Subcutaneous abdominal adipose tissue (tissue), 5 donors: ENCODE measurements around the gene RB1.
A peak's percentile ranks its signal among the peaks of the same experiment; 100 is the strongest.

ENCODE experiments used
- H3K27ac ChIP-seq: one replicate; pipeline ENCODE4 v1.7.0; 2013; ENCODE audit warnings: low read depth, mild to moderate bottlenecking, inconsistent platforms, low read length, moderate library complexity
- H3K27me3 ChIP-seq, 5 donors: one replicate each; pipeline ENCODE4 v1.7.0; 2013; ENCODE audit warnings: low read length in 5 of 5, inconsistent platforms in 1 of 5; ENCODE audit not compliant: control insufficient read depth in 5 of 5, insufficient read depth in 4 of 5
- H3K36me3 ChIP-seq, 5 donors: one replicate each; pipeline ENCODE4 v1.7.0; 2013; ENCODE audit warnings: low read length in 5 of 5; ENCODE audit not compliant: control insufficient read depth in 5 of 5, insufficient read depth in 5 of 5
- H3K4me1 ChIP-seq, 5 donors: one replicate each; pipeline ENCODE4 v1.7.0; 2013; ENCODE audit warnings: low read length in 5 of 5, mild to moderate bottlenecking in 3 of 5, moderate library complexity in 1 of 5; ENCODE audit not compliant: control insufficient read depth in 5 of 5, insufficient read depth in 5 of 5
- H3K4me3 ChIP-seq, 5 donors: one replicate each; pipeline ENCODE4 v1.7.0; 2013; ENCODE audit warnings: low read length in 5 of 5, low read depth in 1 of 5
- H3K9ac ChIP-seq, 5 donors: one replicate each; pipeline ENCODE4 v1.7.0; 2013; ENCODE audit warnings: low read length in 5 of 5, mild to moderate bottlenecking in 4 of 5, moderate library complexity in 3 of 5
- H3K9me3 ChIP-seq, 5 donors: one replicate each; pipeline ENCODE4 v1.7.0; 2013; ENCODE audit warnings: low read length in 5 of 5; ENCODE audit not compliant: control insufficient read depth in 5 of 5
- donor health status: healthy.
- donor health status: healthy.
- donor health status: healthy.
- donor health status: healthy.
- donor health status: healthy.

Gene RB1

DNA sequence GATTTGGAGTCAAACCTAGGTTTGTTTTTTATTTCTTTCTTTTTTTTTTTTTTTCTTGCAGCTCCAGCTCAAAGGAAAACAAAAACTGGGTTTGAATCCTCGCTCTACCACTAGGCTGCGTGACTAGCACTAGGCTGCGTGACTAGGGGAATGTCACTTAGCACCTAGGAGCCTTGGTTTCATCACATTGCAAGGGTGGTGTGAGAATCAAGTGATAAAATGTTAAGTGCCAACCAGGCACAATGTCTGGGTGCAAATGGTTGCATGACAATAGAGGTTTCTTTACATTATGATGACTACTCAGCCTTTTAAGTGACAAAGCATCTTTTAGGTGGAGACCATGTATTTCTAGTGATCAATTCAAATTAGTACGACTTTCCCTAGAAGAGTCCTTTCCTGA lies 201.5 kb downstream of the RB1 start:
- peaks cover 2 to 55% (median 30%) of the 10 kb centered on the region in 5 donors for H3K4me1 ChIP-seq
- H3K27me3 ChIP-seq = no peaks in the 10 kb centered on the region
- H3K9me3 ChIP-seq = no peaks in the 10 kb centered on the region
- peak overlapping the region; percentile 80 for H3K27ac ChIP-seq
- H3K36me3 ChIP-seq = peaks cover 0 to 14% (median 6%) of the 10 kb centered on the region in 5 donors
- H3K9ac ChIP-seq = peak overlapping the region in 2 of 5 donors; percentile 7 to 25
- no peak overlapping the region for H3K4me3 ChIP-seq

DNA sequence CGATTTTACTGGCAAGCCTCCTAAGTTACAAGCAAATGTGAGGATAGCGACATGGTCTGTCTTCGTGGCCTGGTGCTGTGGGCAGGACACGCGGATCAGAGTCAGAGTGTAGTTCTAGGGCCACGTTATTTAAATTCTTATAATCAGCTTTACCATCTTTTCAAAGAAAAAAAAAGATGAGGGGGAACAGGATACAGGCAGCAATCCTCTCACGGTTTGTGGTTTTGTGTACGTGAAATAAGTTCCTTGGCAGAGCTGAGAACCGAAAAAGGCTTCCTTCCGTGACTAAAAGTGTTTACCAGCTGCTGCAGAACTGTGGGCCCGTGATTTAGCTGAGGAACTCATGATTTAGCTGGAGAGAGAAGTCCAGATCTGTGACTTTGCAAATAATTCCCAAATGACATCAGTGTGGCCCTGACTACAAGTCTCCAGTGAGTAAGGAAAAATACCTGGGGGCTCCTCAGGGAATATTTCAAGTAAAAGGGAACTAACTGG lies 202.1 kb downstream of the RB1 start:
- peaks cover 2 to 58% (median 29%) of the 10 kb centered on the region in 5 donors for H3K4me1 ChIP-seq
- no peaks in the 10 kb centered on the region for H3K27me3 ChIP-seq
- H3K9ac ChIP-seq = peak overlapping the region in 3 of 5 donors; percentile 25 to 57 (median 56)
- no peaks in the 10 kb centered on the region for H3K9me3 ChIP-seq
- peak overlapping the region; percentile 80 for H3K27ac ChIP-seq
- H3K36me3 ChIP-seq = peaks cover 0 to 13% (median 6%) of the 10 kb centered on the region in 5 donors
- peak overlapping the region in 3 of 5 donors; percentile 12 to 32 (median 18) for H3K4me3 ChIP-seq

DNA sequence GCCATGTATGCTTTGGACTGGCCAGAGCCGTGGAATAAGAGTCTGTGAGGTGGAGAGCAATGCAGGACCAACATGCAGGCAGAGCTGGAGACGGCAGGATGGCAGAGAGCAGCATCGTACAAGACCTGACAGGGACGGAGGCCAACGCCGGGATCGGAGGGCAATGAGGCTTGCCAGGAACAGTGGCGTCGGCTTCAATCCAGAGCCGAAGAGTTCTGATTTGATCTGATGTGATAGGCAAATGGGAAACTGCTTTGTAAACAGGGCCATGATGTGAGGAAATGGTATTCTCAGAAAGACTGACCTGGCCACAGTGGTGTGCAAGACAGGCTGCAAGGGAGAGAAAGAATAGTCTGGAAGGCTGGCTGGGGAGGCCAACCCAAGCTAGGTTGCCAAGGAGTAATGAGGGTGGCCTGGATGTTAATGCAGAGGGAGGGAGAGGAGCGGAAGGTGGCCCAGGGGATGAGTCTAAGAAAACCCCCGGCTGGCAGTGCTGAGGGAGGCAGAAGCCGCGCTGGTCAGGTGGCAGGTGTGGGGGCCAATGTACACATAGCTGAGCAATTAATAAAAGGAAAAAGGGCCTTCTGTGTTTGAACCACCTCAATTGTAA lies 202.6 kb downstream of the RB1 start:
- peak overlapping the region; percentile 80 for H3K27ac ChIP-seq
- H3K4me1 ChIP-seq = peaks cover 2 to 55% (median 24%) of the 10 kb centered on the region in 5 donors
- H3K27me3 ChIP-seq = no peaks in the 10 kb centered on the region
- peak overlapping the region in 3 of 5 donors; percentile 12 to 32 (median 18) for H3K4me3 ChIP-seq
- H3K9me3 ChIP-seq = no peaks in the 10 kb centered on the region
- peak overlapping the region in 2 of 5 donors; percentile 38 to 57 for H3K9ac ChIP-seq
- peaks cover 0 to 9% (median 3%) of the 10 kb centered on the region in 5 donors for H3K36me3 ChIP-seq

DNA sequence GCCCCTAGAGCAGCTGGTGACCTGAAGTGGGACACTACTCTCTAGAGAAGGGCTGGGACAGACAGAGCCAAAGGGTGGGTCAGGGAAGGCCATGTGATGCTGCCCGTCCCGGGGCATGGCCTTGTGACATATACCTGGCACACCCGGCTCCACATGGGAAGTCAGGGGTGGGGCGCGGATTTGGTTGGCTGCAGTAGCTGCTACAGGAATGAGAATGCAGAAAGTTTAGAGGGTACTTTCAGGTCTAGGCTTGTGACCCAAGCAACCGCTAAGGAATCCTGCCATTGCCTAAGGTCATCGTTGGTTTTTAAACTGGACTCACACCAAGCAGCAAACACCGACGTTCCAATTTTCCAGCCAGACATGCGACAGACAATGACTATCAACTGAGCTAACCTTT lies 203.5 kb downstream of the RB1 start:
- H3K4me3 ChIP-seq = peak overlapping the region in 1 of 5 donors; percentile 32
- peaks cover under 1 to 9% (median 3%) of the 10 kb centered on the region in 5 donors for H3K36me3 ChIP-seq
- peaks cover 2 to 61% (median 23%) of the 10 kb centered on the region in 5 donors for H3K4me1 ChIP-seq
- no peaks in the 10 kb centered on the region for H3K27me3 ChIP-seq
- no peaks in the 10 kb centered on the region for H3K9me3 ChIP-seq
- H3K9ac ChIP-seq = no peak overlapping the region
- peak overlapping the region; percentile 80 for H3K27ac ChIP-seq

DNA sequence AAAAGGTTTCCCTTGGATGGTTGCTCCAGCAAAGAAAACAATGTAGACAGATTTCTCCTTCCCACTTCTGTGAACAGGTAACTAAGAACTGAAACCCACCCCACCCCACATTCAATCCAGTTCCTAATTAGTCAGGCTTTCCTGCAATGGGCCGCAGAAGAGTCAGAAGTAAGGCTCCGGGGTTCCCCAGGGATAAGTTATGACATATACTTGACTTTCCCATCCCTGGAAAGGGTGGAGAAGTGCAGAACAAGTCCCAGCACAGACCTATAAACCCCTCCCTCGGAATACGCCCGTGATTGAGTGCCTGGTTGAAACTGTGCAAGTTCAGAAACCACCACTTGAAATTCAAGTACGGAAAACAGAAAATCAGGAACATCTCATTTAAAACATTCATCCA lies 204.5 kb downstream of the RB1 start:
- H3K4me3 ChIP-seq = no peak overlapping the region
- H3K9ac ChIP-seq = no peak overlapping the region
- no peaks in the 10 kb centered on the region for H3K27me3 ChIP-seq
- H3K36me3 ChIP-seq = peaks cover 2 to 15% (median 8%) of the 10 kb centered on the region in 5 donors
- no peaks in the 10 kb centered on the region for H3K9me3 ChIP-seq
- peak overlapping the region; percentile 80 for H3K27ac ChIP-seq
- H3K4me1 ChIP-seq = peaks cover 2 to 64% (median 23%) of the 10 kb centered on the region in 5 donors

DNA sequence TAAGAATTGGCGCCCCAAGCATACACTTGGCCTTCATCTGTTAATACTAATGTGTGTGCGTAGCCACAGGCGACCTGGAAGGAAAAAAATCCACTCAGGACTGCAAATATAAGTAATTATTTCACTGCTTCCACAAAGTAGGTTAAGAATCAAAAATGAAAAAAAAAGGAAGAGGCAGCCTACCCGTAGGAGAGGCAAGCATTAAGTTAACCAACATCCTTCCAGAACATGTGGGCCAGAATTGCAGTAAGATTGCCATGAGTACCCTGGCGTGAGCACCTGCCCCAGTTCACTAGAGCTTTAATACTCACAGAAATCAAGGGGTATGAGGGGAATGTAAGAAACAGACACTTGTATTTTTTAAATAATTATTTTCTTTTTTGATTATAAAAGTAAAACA lies 207.1 kb downstream of the RB1 start:
- Histone ChIP-seq H3K27ac (no peak overlapping the region), H3K9ac (no peak overlapping the region), H3K9me3 (no peaks in the 10 kb centered on the region), H3K36me3 (peaks cover 5 to 20% (median 10%) of the 10 kb centered on the region in 5 donors), H3K27me3 (no peaks in the 10 kb centered on the region), H3K4me1 (peaks cover 2 to 49% (median 19%) of the 10 kb centered on the region in 5 donors), H3K4me3 (no peak overlapping the region)

DNA sequence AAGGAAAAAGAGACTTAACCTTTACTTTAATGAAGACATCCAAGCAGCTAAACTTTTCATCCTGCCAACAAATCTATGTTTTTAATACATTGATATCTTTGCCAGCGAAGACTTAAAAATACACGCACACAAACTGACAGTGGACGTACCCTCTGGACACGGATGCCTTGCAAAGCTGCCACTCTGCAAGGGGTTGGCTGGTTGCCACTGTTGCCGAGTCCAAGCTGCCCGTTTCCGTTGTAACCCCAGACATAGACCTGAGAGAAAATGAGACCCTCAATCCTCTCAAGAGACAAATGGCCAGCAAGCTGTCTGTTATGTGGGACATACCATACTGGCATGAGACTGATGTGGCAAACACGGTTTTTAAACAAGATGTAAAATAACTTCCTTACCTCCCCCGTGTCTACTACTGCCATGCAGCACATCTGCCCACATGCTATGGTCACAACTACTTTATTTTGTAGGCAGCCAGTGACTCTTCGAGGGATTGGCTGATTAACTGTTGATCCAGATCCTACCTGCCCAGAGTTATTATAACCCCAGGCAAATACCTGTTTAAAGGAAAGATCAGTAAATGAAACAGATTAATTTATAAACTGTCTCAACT lies 208.2 kb downstream of the RB1 start:
- Histone ChIP-seq H3K27me3 (no peaks in the 10 kb centered on the region), H3K36me3 (peaks cover 5 to 20% (median 10%) of the 10 kb centered on the region in 5 donors), H3K4me1 (peaks cover 0 to 39% (median 12%) of the 10 kb centered on the region in 5 donors), H3K27ac (peak overlapping the region; percentile 51), H3K9me3 (no peaks in the 10 kb centered on the region), H3K4me3 (peak overlapping the region in 2 of 5 donors; percentile 10 to 38), H3K9ac (peak overlapping the region in 2 of 5 donors; percentile 24 to 35)

DNA sequence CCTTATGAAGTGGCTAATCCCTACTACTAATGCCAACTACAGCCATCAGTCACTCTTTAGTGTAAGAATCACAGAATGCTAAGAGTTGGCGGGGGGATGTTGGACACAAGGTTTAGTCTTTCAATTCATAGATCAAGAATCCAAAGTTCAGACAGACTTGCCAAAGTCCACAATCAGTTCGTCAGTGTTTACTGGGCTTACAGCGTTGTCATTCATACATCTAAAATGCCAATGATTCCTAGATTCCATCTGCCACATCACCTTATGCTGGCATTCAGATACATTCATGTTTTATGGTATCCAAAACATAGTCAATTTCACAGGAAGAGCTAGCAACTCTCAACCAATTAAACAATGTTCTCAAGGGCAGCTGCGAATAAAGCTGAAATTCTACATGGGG lies 211.2 kb downstream of the RB1 start:
- H3K4me1 ChIP-seq = peaks cover 0 to 19% (median 13%) of the 10 kb centered on the region in 5 donors
- H3K4me3 ChIP-seq = no peak overlapping the region
- peaks cover 10 to 20% (median 13%) of the 10 kb centered on the region in 5 donors for H3K36me3 ChIP-seq

DNA sequence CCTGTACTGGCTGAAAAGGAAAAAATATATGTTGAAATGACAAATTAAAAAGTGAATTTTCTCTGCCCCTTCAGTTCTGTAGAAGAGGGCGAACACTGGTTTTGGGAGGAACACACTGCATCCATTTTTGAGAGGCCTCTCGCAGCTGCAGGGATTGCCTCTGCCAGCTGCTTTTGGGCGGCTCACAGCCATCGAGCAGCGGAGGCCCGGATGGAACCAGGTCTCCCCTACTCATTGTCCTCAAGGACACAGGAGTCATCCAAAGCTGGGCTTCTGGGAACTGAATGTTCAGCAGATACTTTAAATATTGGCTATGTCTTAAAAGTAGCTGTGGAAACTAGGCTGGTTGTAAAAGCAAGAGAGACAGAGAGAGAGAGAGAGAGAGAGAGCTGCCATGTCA lies 212.2 kb downstream of the RB1 start:
- no peak overlapping the region for H3K4me3 ChIP-seq
- no peak overlapping the region for H3K9ac ChIP-seq
- no peaks in the 10 kb centered on the region for H3K27me3 ChIP-seq
- H3K4me1 ChIP-seq = peaks cover 0 to 17% (median 10%) of the 10 kb centered on the region in 5 donors
- H3K27ac ChIP-seq = no peak overlapping the region
- H3K36me3 ChIP-seq = peaks cover 10 to 23% (median 14%) of the 10 kb centered on the region in 5 donors
- H3K9me3 ChIP-seq = no peaks in the 10 kb centered on the region

More for the DNA sequence above, 211.2 kb downstream of the RB1 start:
- Histone ChIP-seq H3K9ac (no peak overlapping the region), H3K27me3 (no peaks in the 10 kb centered on the region), H3K27ac (no peak overlapping the region), H3K9me3 (no peaks in the 10 kb centered on the region)

DNA sequence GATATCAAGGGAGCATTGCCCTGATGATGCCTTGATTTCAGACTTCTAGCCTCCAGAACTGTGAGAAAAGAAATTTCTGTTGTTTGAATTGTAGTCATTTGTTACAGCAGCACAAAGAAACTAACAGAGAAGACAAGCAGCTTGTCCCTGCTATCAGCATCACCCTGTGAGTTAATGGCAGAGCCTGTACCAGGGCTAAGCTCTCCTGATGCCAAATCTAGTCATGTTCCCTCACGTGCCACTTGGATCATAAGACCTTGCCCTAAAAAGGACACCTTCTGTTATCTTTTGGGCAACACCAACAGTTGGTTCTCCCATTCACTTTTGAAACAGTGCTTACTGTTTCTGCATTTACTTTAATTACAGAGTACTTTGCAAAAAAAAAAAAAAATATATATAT lies 214.5 kb downstream of the RB1 start:
- Histone ChIP-seq H3K36me3 (peaks cover 2 to 16% (median 7%) of the 10 kb centered on the region in 5 donors), H3K27ac (no peak overlapping the region), H3K9me3 (no peaks in the 10 kb centered on the region), H3K4me3 (no peak overlapping the region), H3K9ac (no peak overlapping the region), H3K4me1 (peaks cover 0 to 17% (median 0%) of the 10 kb centered on the region in 5 donors), H3K27me3 (no peaks in the 10 kb centered on the region)
